Spleen (tissue), 7 donors: ENCODE results near the gene VWA1.

Experiments used
- POLR2A ChIP-seq, 3 donors: fragments of 450-650 bp; IDR thresholded peaks; one replicate each; pipeline ENCODE4 v1.5.1; 2017; ENCODE audit warnings: antibody characterized with exemption in 3 of 3, mild to moderate bottlenecking in 1 of 3
- POLR2AphosphoS5 ChIP-seq, 3 donors: sonication (generic); formaldehyde crosslinking; IDR thresholded peaks; one replicate each; pipeline ENCODE4 v1.5.1; 2017; ENCODE audit warnings: antibody characterized with exemption in 3 of 3
- TF ChIP-seq, protein P1 (sequence below), 11 experiments: fragments of 200-600 bp in 7 of 11; fragments of 450-650 bp in 4 of 11; sonication (generic) in 4 of 11; IDR thresholded peaks in 8 of 11; conservative IDR thresholded peaks in 3 of 11; 1 replicate in 7 of 11; 2 replicates in 4 of 11; pipeline versions ENCODE4 v1.4.0 to v1.8.0; 2016 to 2021; ENCODE audit warnings: antibody characterized with exemption in 11 of 11, inconsistent platforms in 4 of 11, mild to moderate bottlenecking in 1 of 11
- donor health status: DM: no; HTN: no; CAD: no; lungs with moderate emphysema.
- donor health status: DM: no; HTN: no; CAD: no.
- donor health status: DM: no; HTN: no; CAD: no.

DNA sequence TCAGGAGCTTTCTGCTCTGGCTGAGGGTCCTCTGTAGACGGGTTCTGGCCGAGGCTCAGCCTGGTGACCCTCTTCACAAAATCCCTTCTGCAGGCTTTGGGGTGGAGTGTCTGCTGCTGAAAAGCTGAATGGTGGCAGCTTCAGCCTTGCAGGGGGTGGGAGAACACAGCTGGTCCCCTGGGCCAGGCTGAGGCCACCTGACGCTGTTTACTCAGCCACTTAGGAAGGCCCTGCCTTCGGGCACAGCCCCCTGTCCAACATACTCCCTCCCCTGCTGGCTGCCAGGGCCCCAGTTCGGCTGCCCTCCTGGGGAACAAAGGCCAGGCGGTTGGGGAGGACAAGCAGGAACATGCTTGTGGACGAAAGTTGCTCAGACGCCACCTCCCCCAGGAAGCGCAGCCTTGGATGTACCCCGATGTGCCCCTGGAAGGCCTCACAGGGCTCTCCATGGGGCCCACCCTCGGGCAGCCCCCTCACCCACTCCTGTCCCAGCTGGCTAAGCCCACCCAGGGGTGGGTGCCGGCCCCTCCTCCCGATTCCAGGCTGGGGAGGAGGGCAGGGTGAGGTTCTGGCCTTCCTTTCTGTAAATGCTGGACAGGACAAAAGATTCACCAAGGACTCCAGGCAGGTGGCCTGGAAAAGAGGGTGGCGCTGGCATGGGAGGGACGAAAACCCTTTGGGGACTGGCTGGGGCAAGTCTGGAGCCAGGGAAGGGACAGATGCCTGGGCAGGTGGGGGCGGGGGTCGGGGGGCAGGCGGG, 14.2 kb upstream of the VWA1 start, which contains the start of gene ANKRD65:
- TF ChIP-seq, protein P1, sequence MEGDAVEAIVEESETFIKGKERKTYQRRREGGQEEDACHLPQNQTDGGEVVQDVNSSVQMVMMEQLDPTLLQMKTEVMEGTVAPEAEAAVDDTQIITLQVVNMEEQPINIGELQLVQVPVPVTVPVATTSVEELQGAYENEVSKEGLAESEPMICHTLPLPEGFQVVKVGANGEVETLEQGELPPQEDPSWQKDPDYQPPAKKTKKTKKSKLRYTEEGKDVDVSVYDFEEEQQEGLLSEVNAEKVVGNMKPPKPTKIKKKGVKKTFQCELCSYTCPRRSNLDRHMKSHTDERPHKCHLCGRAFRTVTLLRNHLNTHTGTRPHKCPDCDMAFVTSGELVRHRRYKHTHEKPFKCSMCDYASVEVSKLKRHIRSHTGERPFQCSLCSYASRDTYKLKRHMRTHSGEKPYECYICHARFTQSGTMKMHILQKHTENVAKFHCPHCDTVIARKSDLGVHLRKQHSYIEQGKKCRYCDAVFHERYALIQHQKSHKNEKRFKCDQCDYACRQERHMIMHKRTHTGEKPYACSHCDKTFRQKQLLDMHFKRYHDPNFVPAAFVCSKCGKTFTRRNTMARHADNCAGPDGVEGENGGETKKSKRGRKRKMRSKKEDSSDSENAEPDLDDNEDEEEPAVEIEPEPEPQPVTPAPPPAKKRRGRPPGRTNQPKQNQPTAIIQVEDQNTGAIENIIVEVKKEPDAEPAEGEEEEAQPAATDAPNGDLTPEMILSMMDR (IDR thresholded peaks at IDR 0.05 in 8 of 11, conservative IDR thresholded peaks at IDR 0.05 in 3 of 11): no peak
- TF ChIP-seq POLR2AphosphoS5 (IDR thresholded peaks at IDR 0.05): no peak
- no peak for TF ChIP-seq POLR2A (IDR thresholded peaks at IDR 0.05)
